ENCODE results near the gene FGFR2. TPM values are rescaled to one million over a fixed set of nuclear protein-coding genes. Genes with fewer than 3 reads are reported as not detected.

FGFR2 gene
- total RNA-seq, 2 experiments from 2014 or later, result not detected

GRCh38 chr10:121497513-121498470, 100.5 kb downstream of the FGFR2 start:
- CTCF ChIA-PET, result no interaction called here
- no peak for DNase-seq
- H3K4me1 Mint-ChIP-seq (ENCODE audit: low read depth), result no peaks in the 10 kb centered on the region
- intact Hi-C loops (cut with micrococcal nuclease), result no loop called here
- H3K36me3 Mint-ChIP-seq (ENCODE audit: low read depth), result no peaks in the 10 kb centered on the region
- no peaks in the 10 kb centered on the region for H3K9me3 Mint-ChIP-seq
- peaks cover 2% of the 10 kb centered on the region for H3K27me3 Mint-ChIP-seq (ENCODE audit: low read depth)
- H3K27ac Mint-ChIP-seq, result no peak overlapping the region
- no peak overlapping the region for H3K4me3 Mint-ChIP-seq

- no peak for DNase-seq
- Mint-ChIP-seq H3K4me3 (no peak overlapping the region), H3K4me1 (ENCODE audit: low read depth) (no peaks in the 10 kb centered on the region), H3K27me3 (ENCODE audit: low read depth) (peaks cover 2% of the 10 kb centered on the region), H3K27ac (no peak overlapping the region), H3K36me3 (ENCODE audit: low read depth) (no peaks in the 10 kb centered on the region), H3K9me3 (no peaks in the 10 kb centered on the region)
- CTCF ChIA-PET, result no interaction called here
- intact Hi-C loops (cut with micrococcal nuclease), result no loop called here
Measured at GRCh38 chr10:121495719-121496118, 102.5 kb downstream of the FGFR2 start.

GRCh38 chr10:121494296-121494695, 103.9 kb downstream of the FGFR2 start:
- H3K27me3 Mint-ChIP-seq (ENCODE audit: low read depth), result peaks cover 2% of the 10 kb centered on the region
- CTCF ChIA-PET, result no interaction called here
- H3K4me1 Mint-ChIP-seq (ENCODE audit: low read depth), result no peaks in the 10 kb centered on the region
- DNase-seq, result no peak
- no peak overlapping the region for H3K27ac Mint-ChIP-seq
- intact Hi-C loops (cut with micrococcal nuclease), result no loop called here
- H3K4me3 Mint-ChIP-seq, result no peak overlapping the region
- H3K36me3 Mint-ChIP-seq (ENCODE audit: low read depth), result no peaks in the 10 kb centered on the region
- H3K9me3 Mint-ChIP-seq, result peaks cover 5% of the 10 kb centered on the region

- no peaks in the 10 kb centered on the region for H3K4me1 Mint-ChIP-seq (ENCODE audit: low read depth)
- CTCF ChIA-PET, result no interaction called here
Measured at GRCh38 chr10:121493521-121493920, 104.7 kb downstream of the FGFR2 start.

GRCh38 chr10:121490871-121491519, 107.2 kb downstream of the FGFR2 start:
- CTCF ChIA-PET, result no interaction called here
- Mint-ChIP-seq H3K36me3 (ENCODE audit: low read depth) (no peaks in the 10 kb centered on the region), H3K9me3 (peaks cover 5% of the 10 kb centered on the region), H3K27ac (no peak overlapping the region), H3K4me3 (no peak overlapping the region), H3K27me3 (ENCODE audit: low read depth) (peaks cover 2% of the 10 kb centered on the region), H3K4me1 (ENCODE audit: low read depth) (no peaks in the 10 kb centered on the region)
- intact Hi-C loops (cut with micrococcal nuclease), result no loop called here
- DNase-seq, result no peak

More at GRCh38 chr10:121493521-121493920, 104.7 kb downstream of the FGFR2 start:
- Mint-ChIP-seq H3K9me3 (peaks cover 5% of the 10 kb centered on the region), H3K36me3 (ENCODE audit: low read depth) (no peaks in the 10 kb centered on the region), H3K4me3 (no peak overlapping the region), H3K27me3 (ENCODE audit: low read depth) (peaks cover 2% of the 10 kb centered on the region), H3K27ac (no peak overlapping the region)
- no peak for DNase-seq
- intact Hi-C loops (cut with micrococcal nuclease), result no loop called here

GRCh38 chr10:121485436-121486139, 112.7 kb downstream of the FGFR2 start:
- H3K4me1 Mint-ChIP-seq (ENCODE audit: low read depth), result no peaks in the 10 kb centered on the region
- CTCF ChIA-PET, result no interaction called here

GRCh38 chr10:121484816-121485215, 113.4 kb downstream of the FGFR2 start:
- DNase-seq, result no peak
- Mint-ChIP-seq H3K27me3 (ENCODE audit: low read depth) (no peaks in the 10 kb centered on the region), H3K36me3 (ENCODE audit: low read depth) (no peaks in the 10 kb centered on the region), H3K9me3 (peaks cover 4% of the 10 kb centered on the region), H3K4me3 (no peak overlapping the region), H3K27ac (no peak overlapping the region), H3K4me1 (ENCODE audit: low read depth) (no peaks in the 10 kb centered on the region)
- CTCF ChIA-PET, result no interaction called here
- intact Hi-C loops (cut with micrococcal nuclease), result no loop called here

More at GRCh38 chr10:121485436-121486139, 112.7 kb downstream of the FGFR2 start:
- H3K4me3 Mint-ChIP-seq, result no peak overlapping the region
- no peaks in the 10 kb centered on the region for H3K27me3 Mint-ChIP-seq (ENCODE audit: low read depth)
- H3K36me3 Mint-ChIP-seq (ENCODE audit: low read depth), result no peaks in the 10 kb centered on the region
- no peak overlapping the region for H3K27ac Mint-ChIP-seq
- intact Hi-C loops (cut with micrococcal nuclease), result no loop called here
- no peak for DNase-seq
- H3K9me3 Mint-ChIP-seq, result peaks cover 5% of the 10 kb centered on the region

- DNase-seq, result no peak
Measured at GRCh38 chr10:121484401-121484800, 113.8 kb downstream of the FGFR2 start.

GRCh38 chr10:121481180-121481579, 117.1 kb downstream of the FGFR2 start:
- no peak overlapping the region for H3K27ac Mint-ChIP-seq
- CTCF ChIA-PET, result no interaction called here

More at GRCh38 chr10:121484401-121484800, 113.8 kb downstream of the FGFR2 start:
- intact Hi-C loops (cut with micrococcal nuclease), result no loop called here
- Mint-ChIP-seq H3K9me3 (peaks cover 1% of the 10 kb centered on the region), H3K27me3 (ENCODE audit: low read depth) (no peaks in the 10 kb centered on the region), H3K27ac (no peak overlapping the region), H3K36me3 (ENCODE audit: low read depth) (no peaks in the 10 kb centered on the region), H3K4me3 (no peak overlapping the region), H3K4me1 (ENCODE audit: low read depth) (no peaks in the 10 kb centered on the region)
- CTCF ChIA-PET, result no interaction called here

GRCh38 chr10:121478556-121478955, 119.7 kb downstream of the FGFR2 start:
- Mint-ChIP-seq H3K27ac (no peak overlapping the region), H3K4me3 (no peak overlapping the region), H3K36me3 (ENCODE audit: low read depth) (no peaks in the 10 kb centered on the region), H3K9me3 (no peaks in the 10 kb centered on the region), H3K27me3 (ENCODE audit: low read depth) (no peaks in the 10 kb centered on the region), H3K4me1 (ENCODE audit: low read depth) (no peaks in the 10 kb centered on the region)
- intact Hi-C loops (cut with micrococcal nuclease), result no loop called here
- no peak for DNase-seq
- CTCF ChIA-PET, result interaction anchor here (0.6 kb wide), 1 partner anchor 1235 kb away, joined by 3 read pairs; no protein-coding TSS in a partner anchor

More at GRCh38 chr10:121481180-121481579, 117.1 kb downstream of the FGFR2 start:
- H3K27me3 Mint-ChIP-seq (ENCODE audit: low read depth), result no peaks in the 10 kb centered on the region
- intact Hi-C loops (cut with micrococcal nuclease), result no loop called here
- H3K4me3 Mint-ChIP-seq, result no peak overlapping the region
- DNase-seq, result no peak
- H3K4me1 Mint-ChIP-seq (ENCODE audit: low read depth), result no peaks in the 10 kb centered on the region
- H3K36me3 Mint-ChIP-seq (ENCODE audit: low read depth), result no peaks in the 10 kb centered on the region
- no peaks in the 10 kb centered on the region for H3K9me3 Mint-ChIP-seq

GRCh38 chr10:121469797-121470606, 128.2 kb downstream of the FGFR2 start:
- Mint-ChIP-seq H3K9me3 (no peaks in the 10 kb centered on the region), H3K27ac (no peak overlapping the region), H3K4me3 (no peak overlapping the region), H3K27me3 (ENCODE audit: low read depth) (peaks cover 4% of the 10 kb centered on the region), H3K4me1 (ENCODE audit: low read depth) (no peaks in the 10 kb centered on the region), H3K36me3 (ENCODE audit: low read depth) (no peaks in the 10 kb centered on the region)
- CTCF ChIA-PET, result no interaction called here
- DNase-seq, result no peak
- intact Hi-C loops (cut with micrococcal nuclease), result no loop called here

- peaks cover 4% of the 10 kb centered on the region for H3K27me3 Mint-ChIP-seq (ENCODE audit: low read depth)
- no peaks in the 10 kb centered on the region for H3K9me3 Mint-ChIP-seq
- no peak overlapping the region for H3K4me3 Mint-ChIP-seq
Measured at GRCh38 chr10:121468726-121469125, 129.5 kb downstream of the FGFR2 start.

More at GRCh38 chr10:121468726-121469125, 129.5 kb downstream of the FGFR2 start:
- no peak for DNase-seq
- Mint-ChIP-seq H3K27ac (no peak overlapping the region), H3K36me3 (ENCODE audit: low read depth) (no peaks in the 10 kb centered on the region), H3K4me1 (ENCODE audit: low read depth) (no peaks in the 10 kb centered on the region)
- CTCF ChIA-PET, result no interaction called here
- intact Hi-C loops (cut with micrococcal nuclease), result no loop called here
